DND-41 (cell line): Measurements from ENCODE around the gene PLEKHA6.
A peak's percentile ranks its signal among the peaks of the same experiment; 100 is the strongest.

Experiments used
- ATAC-seq: fragments of 200-7000 bp; cut with Tn5 transposase; 3 replicates; pipeline ENCODE4 v1.9.1; 2021; ENCODE audit warnings: low read depth; ENCODE audit not compliant: insufficient read depth
- DNase-seq: peaks from one replicate; pipeline ENCODE4 v3.0.0-alpha.2; 2020
- H2AFZ ChIP-seq: 2 replicates; pipeline ENCODE4 v1.6.0; 2012; ENCODE audit warnings: low read depth, low read length
- H3K27ac ChIP-seq: 2 replicates; pipeline ENCODE4 v1.5.1; 2012; ENCODE audit warnings: low read length, inconsistent platforms
- H3K27me3 ChIP-seq: fragments of 200-600 bp; sonication (generic); 2 replicates; pipeline ENCODE4 v1.6.0; 2012; ENCODE audit warnings: low read length, mild to moderate bottlenecking, inconsistent platforms; ENCODE audit not compliant: insufficient read depth, poor library complexity
- H3K36me3 ChIP-seq: 2 replicates; pipeline ENCODE4 v1.5.1; 2012; ENCODE audit warnings: low read length, inconsistent platforms; ENCODE audit not compliant: insufficient read depth
- H3K4me1 ChIP-seq: 2 replicates; pipeline ENCODE4 v1.5.1; 2012; ENCODE audit warnings: mild to moderate bottlenecking, low read length; ENCODE audit not compliant: insufficient read depth
- H3K4me2 ChIP-seq: 2 replicates; pipeline ENCODE4 v1.6.0; 2012; ENCODE audit warnings: mild to moderate bottlenecking, moderate library complexity, low read length, inconsistent platforms; ENCODE audit not compliant: insufficient read depth
- H3K4me3 ChIP-seq, 2 experiments: fragments of 200-600 bp in 1 of 2; shearing (Covaris generic) in 1 of 2; 2 replicates each; pipeline ENCODE4 v1.5.1; 2012 to 2016; ENCODE audit warnings: inconsistent platforms in 2 of 2, low read length in 2 of 2, mild to moderate bottlenecking in 2 of 2, low read depth in 1 of 2, moderate library complexity in 1 of 2
- H3K79me2 ChIP-seq: 2 replicates; pipeline ENCODE4 v1.6.0; 2012; ENCODE audit warnings: low read length, inconsistent platforms; ENCODE audit not compliant: insufficient read depth
- H3K9ac ChIP-seq: 2 replicates; pipeline ENCODE4 v1.6.0; 2012; ENCODE audit warnings: low read depth, mild to moderate bottlenecking, inconsistent platforms, low read length, moderate library complexity
- H3K9me3 ChIP-seq: 2 replicates; pipeline ENCODE4 v1.5.1; 2012; ENCODE audit warnings: low read length, moderate library complexity, mild to moderate bottlenecking, inconsistent platforms; ENCODE audit not compliant: insufficient read depth, severe bottlenecking
- H4K20me1 ChIP-seq: 2 replicates; pipeline ENCODE4 v1.6.0; 2012; ENCODE audit warnings: low read length; ENCODE audit not compliant: insufficient read depth
- EZH2 ChIP-seq: IDR thresholded peaks from 3 replicates; pipeline ENCODE4 v1.6.1; 2012; ENCODE audit warnings: borderline replicate concordance, low read depth, mild to moderate bottlenecking, moderate library complexity, low read length, inconsistent platforms; ENCODE audit not compliant: severe bottlenecking
- TF ChIP-seq, protein P1 (sequence below): IDR thresholded peaks from 2 replicates; pipeline ENCODE4 v1.5.1; 2012; ENCODE audit warnings: borderline replicate concordance, low read length, moderate library complexity, mild to moderate bottlenecking; ENCODE audit not compliant: poor library complexity, severe bottlenecking; ENCODE audit errors: extremely low read depth

PLEKHA6 gene

GRCh38 chr1:204366759-204367158, 7.0 kb upstream of the PLEKHA6 start:
- H3K36me3 ChIP-seq = no peaks in the 10 kb centered on the region
- H3K79me2 ChIP-seq = no peaks in the 10 kb centered on the region
- no peak for TF ChIP-seq EZH2
- TF ChIP-seq, protein P1, sequence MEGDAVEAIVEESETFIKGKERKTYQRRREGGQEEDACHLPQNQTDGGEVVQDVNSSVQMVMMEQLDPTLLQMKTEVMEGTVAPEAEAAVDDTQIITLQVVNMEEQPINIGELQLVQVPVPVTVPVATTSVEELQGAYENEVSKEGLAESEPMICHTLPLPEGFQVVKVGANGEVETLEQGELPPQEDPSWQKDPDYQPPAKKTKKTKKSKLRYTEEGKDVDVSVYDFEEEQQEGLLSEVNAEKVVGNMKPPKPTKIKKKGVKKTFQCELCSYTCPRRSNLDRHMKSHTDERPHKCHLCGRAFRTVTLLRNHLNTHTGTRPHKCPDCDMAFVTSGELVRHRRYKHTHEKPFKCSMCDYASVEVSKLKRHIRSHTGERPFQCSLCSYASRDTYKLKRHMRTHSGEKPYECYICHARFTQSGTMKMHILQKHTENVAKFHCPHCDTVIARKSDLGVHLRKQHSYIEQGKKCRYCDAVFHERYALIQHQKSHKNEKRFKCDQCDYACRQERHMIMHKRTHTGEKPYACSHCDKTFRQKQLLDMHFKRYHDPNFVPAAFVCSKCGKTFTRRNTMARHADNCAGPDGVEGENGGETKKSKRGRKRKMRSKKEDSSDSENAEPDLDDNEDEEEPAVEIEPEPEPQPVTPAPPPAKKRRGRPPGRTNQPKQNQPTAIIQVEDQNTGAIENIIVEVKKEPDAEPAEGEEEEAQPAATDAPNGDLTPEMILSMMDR = peak; percentile 60
- peaks cover 11% of the 10 kb centered on the region for H3K4me1 ChIP-seq
- no peak overlapping the region for H3K4me2 ChIP-seq
- H3K9ac ChIP-seq = no peak overlapping the region
- H2AFZ ChIP-seq = no peak overlapping the region
- ATAC-seq (no peak), DNase-seq (peak; percentile 11)
- no peaks in the 10 kb centered on the region for H4K20me1 ChIP-seq
- H3K27ac ChIP-seq = no peak overlapping the region
- H3K9me3 ChIP-seq = no peaks in the 10 kb centered on the region
- H3K4me3 ChIP-seq = no peak overlapping the region
- H3K27me3 ChIP-seq = peaks cover 16% of the 10 kb centered on the region

DNA sequence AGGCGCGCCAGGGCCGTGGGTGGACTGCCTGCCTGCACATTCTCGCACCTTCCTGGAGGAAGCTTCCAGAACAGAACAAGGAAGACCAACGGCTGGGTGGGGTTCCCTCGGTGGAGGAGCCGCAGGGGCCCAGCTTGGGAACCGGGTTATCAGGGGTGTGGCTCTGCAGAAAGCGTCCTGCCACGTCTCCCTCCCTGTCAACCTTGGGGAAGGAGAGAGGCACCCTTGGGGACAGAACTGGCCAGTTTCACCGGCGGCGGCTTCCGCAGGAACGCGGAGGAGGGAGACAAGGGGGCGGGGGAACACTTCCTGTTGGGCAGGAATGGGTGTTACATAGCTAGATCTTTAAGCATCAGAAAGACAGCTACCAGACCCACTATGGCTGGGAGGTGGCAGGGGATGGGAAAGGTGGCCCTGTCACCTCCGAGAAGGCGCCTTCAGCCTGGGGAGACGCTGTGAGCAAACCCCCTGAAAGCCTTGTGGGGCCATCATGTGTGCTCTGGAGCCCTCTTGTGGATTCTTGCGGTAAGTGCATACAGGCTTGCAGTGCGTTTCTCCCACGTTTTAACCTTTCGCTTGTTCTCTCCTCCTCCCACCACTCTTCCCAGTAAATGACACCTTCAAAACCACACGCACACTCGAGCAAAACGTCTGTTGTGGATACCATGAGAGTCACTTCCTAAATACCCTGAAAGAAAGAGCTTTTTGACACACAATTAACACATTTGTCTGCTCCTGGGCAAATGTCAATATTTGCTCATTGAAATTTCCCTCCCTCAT, 3.8 kb upstream of the PLEKHA6 start:
- Histone ChIP-seq H3K4me1 (peaks cover 19% of the 10 kb centered on the region), H3K36me3 (no peaks in the 10 kb centered on the region), H3K27ac (no peak overlapping the region), H3K27me3 (peaks cover 12% of the 10 kb centered on the region), H3K4me3 (no peak overlapping the region), H3K4me2 (peak overlapping the region; percentile 42), H2AFZ (0 out of 2 replicates have a peak overlapping the region, but pooled peaks have one; percentile 44), H3K9me3 (no peaks in the 10 kb centered on the region), H3K9ac (no peak overlapping the region), H4K20me1 (no peaks in the 10 kb centered on the region), H3K79me2 (no peaks in the 10 kb centered on the region)
- ATAC-seq (peak; percentile 75), DNase-seq (peak; percentile 73)
- no peak for TF ChIP-seq EZH2
- TF ChIP-seq, protein P1 = peak; percentile 99

DNA sequence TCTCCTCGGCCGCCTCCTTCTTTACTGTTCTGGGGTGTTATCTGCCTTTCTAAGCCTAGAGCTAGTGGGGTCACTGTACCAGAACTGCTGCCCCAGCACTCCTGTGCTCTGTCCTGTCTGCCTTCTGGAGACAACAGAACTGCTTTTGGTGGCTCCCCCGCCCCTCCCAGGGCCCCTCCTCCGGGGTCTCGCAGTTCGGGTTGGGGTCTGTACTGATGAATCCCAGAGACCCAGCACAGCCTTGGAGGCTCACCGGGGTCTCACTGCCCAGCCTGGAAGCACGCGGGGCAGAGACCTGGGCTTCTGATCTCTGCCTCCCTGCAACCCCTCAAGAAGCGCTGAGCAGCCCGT, 3.2 kb upstream of the PLEKHA6 start:
- Histone ChIP-seq H3K4me2 (0 out of 2 replicates have a peak overlapping the region, but pooled peaks have one; percentile 42), H2AFZ (no peak overlapping the region)

More for the DNA sequence above, 3.2 kb upstream of the PLEKHA6 start:
- peaks cover 12% of the 10 kb centered on the region for H3K27me3 ChIP-seq
- no peaks in the 10 kb centered on the region for H3K36me3 ChIP-seq
- H3K9ac ChIP-seq = no peak overlapping the region
- no peak overlapping the region for H3K27ac ChIP-seq
- no peaks in the 10 kb centered on the region for H4K20me1 ChIP-seq
- H3K4me3 ChIP-seq = no peak overlapping the region
- peaks cover 19% of the 10 kb centered on the region for H3K4me1 ChIP-seq
- H3K79me2 ChIP-seq = no peaks in the 10 kb centered on the region
- TF ChIP-seq, protein P1 = no peak
- TF ChIP-seq EZH2 = no peak
- peak; percentile 7 for DNase-seq
- ATAC-seq = no peak
- no peaks in the 10 kb centered on the region for H3K9me3 ChIP-seq
